HepG2 (cell line): ENCODE measurements around the gene FOXN3. TPM values are rescaled to one million over a fixed set of nuclear protein-coding genes. Genes with fewer than 3 reads are reported as not detected.
A peak's percentile ranks its signal among the peaks of the same experiment; 100 is the strongest.

Experiments used
- ATAC-seq: fragments of 200-7000 bp; cut with Tn5 transposase; 3 replicates; pipeline ENCODE4 v1.9.1; 2020; ENCODE audit warnings: mild to moderate bottlenecking, moderate library complexity
- BruUV-seq: library from RNA; stranded (reverse); fragments of 400-500 nt; replicated peaks from 2 replicates; lab custom pipeline; 2021; lab: Mats Ljungman, UMichigan
- CTCF ChIA-PET: fragments of 300-600 bp; formaldehyde crosslinking; extraction: SDS; loops from one replicate; lab custom pipeline; 2021; ENCODE audit warnings: low total read pairs, inconsistent platforms, low intra/inter-chr PET ratio; lab: Yijun Ruan, JAX
- POLR2A ChIA-PET: fragments of 350-600 bp; sonication (Branson Sonifier 250); formaldehyde crosslinking; loops from one replicate; lab custom pipeline; 2020; ENCODE audit warnings: antibody characterized with exemption, inconsistent platforms; lab: Yijun Ruan, JAX
- DNase-seq: peaks from one replicate; pipeline ENCODE4 v3.0.0-alpha.2; 2015; ENCODE audit warnings: low spot score
- FAIRE-seq: peaks from 3 replicates; lab custom pipeline; 2011; peaks lifted over from hg19 to GRCh38; lab: Jason Lieb, UNC
- H2AFZ ChIP-seq: one replicate; pipeline ENCODE4 v1.6.1; 2011; ENCODE audit warnings: low read length, inconsistent platforms
- H3K27ac ChIP-seq: fragments of 300-600 bp; 3 replicates; pipeline ENCODE4 v1.8.0; 2011; ENCODE audit warnings: mixed run types, mild to moderate bottlenecking, mixed read lengths, low read length, inconsistent platforms; ENCODE audit not compliant: insufficient read depth; ENCODE audit errors: extremely low read length
- H3K27me3 ChIP-seq, 2 experiments: fragments of 200-600 bp in 1 of 2; 2 replicates in 1 of 2; 3 replicates in 1 of 2; pipeline versions ENCODE4 v1.6.0 to v1.8.0; 2011; ENCODE audit warnings: low read length in 2 of 2, mild to moderate bottlenecking in 2 of 2, moderate library complexity in 2 of 2, inconsistent platforms in 1 of 2; ENCODE audit not compliant: insufficient read depth in 2 of 2, control insufficient read depth in 1 of 2
- H3K36me3 ChIP-seq, 2 experiments: fragments of 200-600 bp in 1 of 2; replicated peaks in 1 of 2; 2 replicates in 1 of 2; 3 replicates in 1 of 2; pipeline versions ENCODE4 v1.5.1 to v1.8.0; 2011; ENCODE audit warnings: low read length in 2 of 2, inconsistent platforms in 1 of 2; ENCODE audit not compliant: insufficient read depth in 2 of 2, control insufficient read depth in 1 of 2
- H3K4me1 ChIP-seq: 2 replicates; pipeline ENCODE4 v1.5.1; 2012; ENCODE audit warnings: low read length, inconsistent platforms; ENCODE audit not compliant: insufficient read depth
- H3K4me2 ChIP-seq: 2 replicates; pipeline ENCODE4 v1.6.0; 2011; ENCODE audit warnings: low read depth, low read length, inconsistent platforms
- H3K4me3 ChIP-seq, 3 experiments: fragments of 200-600 bp in 1 of 3; sonication (generic), shearing (Covaris generic) in 1 of 3; replicated peaks in 1 of 3; 2 replicates each; pipeline ENCODE4 v1.5.1; 2011 to 2016; ENCODE audit warnings: low read length in 3 of 3, inconsistent platforms in 2 of 3, low read depth in 2 of 3, mild to moderate bottlenecking in 2 of 3, control low read depth in 1 of 3, mixed read lengths in 1 of 3; ENCODE audit not compliant: insufficient read depth in 1 of 3
- H3K79me2 ChIP-seq: one replicate; pipeline ENCODE4 v1.6.1; 2011; ENCODE audit warnings: low read length, inconsistent platforms; ENCODE audit not compliant: insufficient read depth
- H3K9ac ChIP-seq: 2 replicates; pipeline ENCODE4 v1.6.0; 2011; ENCODE audit warnings: mild to moderate bottlenecking, low read depth, low read length, inconsistent platforms; ENCODE audit not compliant: insufficient read depth
- H3K9me3 ChIP-seq: 2 replicates; pipeline ENCODE4 v1.5.1; 2012; ENCODE audit warnings: mild to moderate bottlenecking, low read length
- H4K20me1 ChIP-seq: 2 replicates; pipeline ENCODE4 v1.6.0; 2011; ENCODE audit warnings: inconsistent platforms, mild to moderate bottlenecking, low read length, moderate library complexity; ENCODE audit not compliant: insufficient read depth
- CREB1 ChIP-seq, 2 experiments: fragments of 450-650 bp in 1 of 2; IDR thresholded peaks; 2 replicates each; pipeline ENCODE4 v1.6.1; 2016 to 2017; ENCODE audit warnings: control low read depth in 1 of 2, mild to moderate bottlenecking in 1 of 2, missing compliant biosample characterization in 1 of 2, missing genetic modification characterization in 1 of 2
- FOXK2 ChIP-seq: fragments of 450-650 bp; IDR thresholded peaks from 2 replicates; pipeline ENCODE4 v1.6.1; 2016
- MEIS1 ChIP-seq: sonication (generic); formaldehyde crosslinking; IDR thresholded peaks from 2 replicates; pipeline ENCODE4 v1.9.0; 2021; ENCODE audit warnings: mild to moderate bottlenecking, missing genetic modification reagents, moderate library complexity, borderline replicate concordance
- MZF1 ChIP-seq: sonication (generic); formaldehyde crosslinking; IDR thresholded peaks from 2 replicates; pipeline ENCODE4 v1.8.1; 2023; ENCODE audit warnings: mild to moderate bottlenecking, missing genetic modification reagents, borderline replicate concordance
- PRDM10 ChIP-seq: sonication (generic); formaldehyde crosslinking; IDR thresholded peaks from 2 replicates; pipeline ENCODE4 v1.4.0; 2020; ENCODE audit warnings: low read depth, missing genetic modification reagents
- RFX1 ChIP-seq: fragments of 450-650 bp; IDR thresholded peaks from 2 replicates; pipeline ENCODE4 v1.6.1; 2017
- RFX3 ChIP-seq: IDR thresholded peaks from 2 replicates; pipeline ENCODE4 v1.6.1; 2016; ENCODE audit warnings: missing biosample characterization, missing genetic modification reagents
- SNAI1 ChIP-seq: sonication (generic); formaldehyde crosslinking; IDR thresholded peaks from 2 replicates; pipeline ENCODE4 v1.5.0; 2020; ENCODE audit warnings: mild to moderate bottlenecking, missing genetic modification reagents, borderline replicate concordance
- TCF7L2 ChIP-seq: IDR thresholded peaks from 2 replicates; pipeline ENCODE4 v1.6.1; 2011; ENCODE audit warnings: mild to moderate bottlenecking, low read depth, low read length, moderate library complexity
- ZBTB42 ChIP-seq: sonication (generic); formaldehyde crosslinking; IDR thresholded peaks from 2 replicates; pipeline ENCODE4 v1.5.0; 2020; ENCODE audit warnings: mild to moderate bottlenecking, missing genetic modification reagents
- ZFP36 ChIP-seq: fragments of 150-350 bp; IDR thresholded peaks from 2 replicates; pipeline ENCODE4 v1.6.1; 2018; ENCODE audit warnings: borderline replicate concordance, low read length, low read depth; ENCODE audit not compliant: partially characterized antibody
- WGBS: methylation state at CpG from one replicate; pipeline ENCODE4 v1.1.6; 2017; ENCODE audit warnings: low lambda C conversion rate; 5-methylcytosine and 5-hydroxymethylcytosine counted together
- in situ Hi-C: cut with HindIII; loops from 2 replicates; pipeline ENCODE4 v1.10.0; 2017; ENCODE audit warnings: low pct_unique_long_range_greater_than_20kb; ENCODE audit not compliant: extremely low pct_ligation_motif_present
- intact Hi-C: fragments of 100-400 bp; cut with micrococcal nuclease; formaldehyde crosslinking; loops from one replicate; pipeline ENCODE4 v1.10.0; 2022; ENCODE audit not compliant: unreplicated experiment
- polyA plus RNA-seq, 8 experiments: library from polyadenylated mRNA; depleted of rRNA in 3 of 8; stranded (reverse) in 7 of 8; unstranded in 1 of 8; fragments of >200 nt; fragmentation: Illumina TruSeq in 4 of 8; extraction: Trizol in 4 of 8; gene quantifications; 2 replicates each; pipeline versions ENCODE4 v1.2.1 to v1.2.3, GENCODE V29; 2011 to 2016; ENCODE audit warnings: low read depth in 4 of 8, missing spikeins in 1 of 8, mixed read lengths in 1 of 8; ENCODE audit not compliant: insufficient read depth in 1 of 8
- total RNA-seq, 5 experiments: library from RNA; depleted of rRNA; stranded (reverse); fragments of >200 nt; fragmentation: Illumina TruSeq; extraction: Trizol; gene quantifications; 2 replicates each; pipeline ENCODE4 v1.2.3, GENCODE V29; 2016; ENCODE audit warnings: low read depth in 1 of 5
- TF ChIP-seq, protein P1 (sequence below): sonication (generic); formaldehyde crosslinking; IDR thresholded peaks from 2 replicates; pipeline ENCODE4 v1.5.1; 2020; ENCODE audit warnings: missing genetic modification reagents, mild to moderate bottlenecking, borderline replicate concordance

The FOXN3 gene
- total and polyA plus RNA-seq, 2 of the 13 experiments (the other 11 are each of a cell fraction or from before 2014, with no cell fraction given): 32.4 to 70.2 TPM

- intact Hi-C loops (no loop called here), in situ Hi-C loops (no loop called here)
- WGBS: over 99% methylated on average over 10 of the region's 11 CpGs
- Histone ChIP-seq H3K9ac (no peak overlapping the region), H3K4me2 (no peak overlapping the region), H3K79me2 (no peaks in the 10 kb centered on the region), H3K9me3 (no peaks in the 10 kb centered on the region), H3K36me3 (peaks cover 30 to 55% of the 10 kb centered on the region in 2 experiments), H3K4me1 (peaks cover 20% of the 10 kb centered on the region), H3K27ac (no peak overlapping the region), H4K20me1 (peaks cover 23% of the 10 kb centered on the region), H2AFZ (no peak overlapping the region), H3K27me3 (no peaks in the 10 kb centered on the region), H3K4me3 (no peak overlapping the region)
- ChIA-PET CTCF (no interaction called here), POLR2A (no interaction called here)
- no peak for ATAC-seq
- no peak for DNase-seq
- no TSS peak for BruUV-seq
- FAIRE-seq: no peak
- TF ChIP-seq RFX1: peak; percentile 47; the same call in 1 of the 2 replicates
- TF ChIP-seq SNAI1: no peak
- peak; percentile 55 for TF ChIP-seq RFX3 (CRISPR knock-in tag)
Measured at GRCh38 chr14:89190765-89191513, 226.1 kb downstream of the FOXN3 start.

- Histone ChIP-seq H3K4me1 (peaks cover 20% of the 10 kb centered on the region), H3K27ac (no peak overlapping the region), H3K4me3 (no peak overlapping the region), H3K79me2 (no peaks in the 10 kb centered on the region), H3K36me3 (peaks cover 36 to 68% of the 10 kb centered on the region in 2 experiments), H2AFZ (no peak overlapping the region), H3K27me3 (no peaks in the 10 kb centered on the region), H4K20me1 (peaks cover 15% of the 10 kb centered on the region; the same call in 1 of the 2 replicates), H3K9ac (no peak overlapping the region), H3K9me3 (no peaks in the 10 kb centered on the region), H3K4me2 (no peak overlapping the region)
- DNase-seq (no peak), ATAC-seq (no peak), FAIRE-seq (no peak)
- TF ChIP-seq MEIS1 (CRISPR knock-in tag): no peak
- no peak for TF ChIP-seq TCF7L2
- no peak for TF ChIP-seq PRDM10 (CRISPR knock-in tag)
- TF ChIP-seq CREB1 (IDR thresholded peaks at IDR 0.05): no peak
- TF ChIP-seq CREB1 (CRISPR knock-in tag; IDR thresholded peaks at IDR 0.05): no peak
- TF ChIP-seq, protein P1, sequence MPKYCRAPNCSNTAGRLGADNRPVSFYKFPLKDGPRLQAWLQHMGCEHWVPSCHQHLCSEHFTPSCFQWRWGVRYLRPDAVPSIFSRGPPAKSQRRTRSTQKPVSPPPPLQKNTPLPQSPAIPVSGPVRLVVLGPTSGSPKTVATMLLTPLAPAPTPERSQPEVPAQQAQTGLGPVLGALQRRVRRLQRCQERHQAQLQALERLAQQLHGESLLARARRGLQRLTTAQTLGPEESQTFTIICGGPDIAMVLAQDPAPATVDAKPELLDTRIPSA (CRISPR knock-in tag): no peak
- no peak for TF ChIP-seq ZFP36
- no peak for TF ChIP-seq ZBTB42 (CRISPR knock-in tag)
- no peak for TF ChIP-seq MZF1 (CRISPR knock-in tag)
- TF ChIP-seq FOXK2: no peak
- in situ Hi-C loops: no loop called here
- WGBS: 93% methylated on average over 3 of the region's 3 CpGs
- intact Hi-C loops: no loop called here
- ChIA-PET POLR2A (no interaction called here), CTCF (no interaction called here)
- BruUV-seq: no TSS peak
Measured at GRCh38 chr14:89188492-89188891, 228.5 kb downstream of the FOXN3 start.
